BJ (cell line): ENCODE measurements around the gene PAXIP1. TPM values are rescaled to one million over a fixed set of nuclear protein-coding genes. Genes with fewer than 3 reads are reported as not detected.

Experiments used
- CTCF ChIA-PET: fragments of 350-600 bp; formaldehyde crosslinking; extraction: SDS; loops from one replicate; lab custom pipeline; 2021; ENCODE audit warnings: antibody characterized with exemption, inconsistent platforms; lab: Yijun Ruan, JAX
- POLR2A ChIA-PET: fragments of 300-600 bp; sonication (Branson Sonifier 250); formaldehyde crosslinking; extraction: SDS; loops from one replicate; lab custom pipeline; 2021; ENCODE audit warnings: antibody characterized with exemption; lab: Charles Lee
- DNase-seq: peaks from one replicate; pipeline ENCODE4 v3.0.0-alpha.2; 2011; ENCODE audit warnings: low read depth
- H3K27me3 ChIP-seq: 2 replicates; pipeline ENCODE4 v1.6.0; 2011; ENCODE audit warnings: low read length; ENCODE audit not compliant: control insufficient read depth, insufficient read depth
- H3K36me3 ChIP-seq: 2 replicates; pipeline ENCODE4 v1.5.1; 2011; ENCODE audit warnings: low read length; ENCODE audit not compliant: control insufficient read depth, insufficient read depth
- H3K4me3 ChIP-seq: 2 replicates; pipeline ENCODE4 v1.5.1; 2011; ENCODE audit warnings: low read depth, mild to moderate bottlenecking, control low read depth, low read length
- polyA plus RNA-seq: library from polyadenylated mRNA; depleted of rRNA; stranded (reverse); fragments of >200 nt; gene quantifications from 2 replicates; pipeline ENCODE4 v1.2.3, GENCODE V29; 2011
- TF ChIP-seq, protein P1 (sequence below): IDR thresholded peaks from 2 replicates; pipeline ENCODE4 v1.5.1; 2011; ENCODE audit warnings: low read depth, mild to moderate bottlenecking, control low read depth, inconsistent platforms, low read length, moderate library complexity; ENCODE audit not compliant: insufficient read depth

PAXIP1 gene
- polyA plus RNA-seq, 1 experiment = 4.6 TPM

DNA sequence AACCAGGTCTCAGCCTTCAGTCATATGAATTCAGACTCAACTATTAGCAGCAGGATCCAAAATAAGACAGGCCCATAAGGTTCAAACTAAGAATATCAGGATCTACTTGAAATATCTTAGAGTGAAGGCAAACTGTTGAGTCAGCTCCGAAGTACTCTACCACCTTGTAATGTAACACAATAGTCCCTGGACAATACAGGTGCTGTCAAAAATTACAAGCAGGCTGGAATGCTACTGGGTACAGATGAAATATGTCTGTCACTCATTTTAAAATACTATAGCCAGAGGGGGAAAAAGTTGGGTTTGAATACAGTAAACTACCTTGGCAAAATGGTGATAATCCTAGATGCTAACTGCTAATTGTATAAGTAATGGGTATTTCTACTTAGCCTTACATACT lies 6.8 kb downstream of the PAXIP1 start:
- TF ChIP-seq, protein P1, sequence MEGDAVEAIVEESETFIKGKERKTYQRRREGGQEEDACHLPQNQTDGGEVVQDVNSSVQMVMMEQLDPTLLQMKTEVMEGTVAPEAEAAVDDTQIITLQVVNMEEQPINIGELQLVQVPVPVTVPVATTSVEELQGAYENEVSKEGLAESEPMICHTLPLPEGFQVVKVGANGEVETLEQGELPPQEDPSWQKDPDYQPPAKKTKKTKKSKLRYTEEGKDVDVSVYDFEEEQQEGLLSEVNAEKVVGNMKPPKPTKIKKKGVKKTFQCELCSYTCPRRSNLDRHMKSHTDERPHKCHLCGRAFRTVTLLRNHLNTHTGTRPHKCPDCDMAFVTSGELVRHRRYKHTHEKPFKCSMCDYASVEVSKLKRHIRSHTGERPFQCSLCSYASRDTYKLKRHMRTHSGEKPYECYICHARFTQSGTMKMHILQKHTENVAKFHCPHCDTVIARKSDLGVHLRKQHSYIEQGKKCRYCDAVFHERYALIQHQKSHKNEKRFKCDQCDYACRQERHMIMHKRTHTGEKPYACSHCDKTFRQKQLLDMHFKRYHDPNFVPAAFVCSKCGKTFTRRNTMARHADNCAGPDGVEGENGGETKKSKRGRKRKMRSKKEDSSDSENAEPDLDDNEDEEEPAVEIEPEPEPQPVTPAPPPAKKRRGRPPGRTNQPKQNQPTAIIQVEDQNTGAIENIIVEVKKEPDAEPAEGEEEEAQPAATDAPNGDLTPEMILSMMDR = no peak
- no peaks in the 10 kb centered on the region for H3K27me3 ChIP-seq

DNA sequence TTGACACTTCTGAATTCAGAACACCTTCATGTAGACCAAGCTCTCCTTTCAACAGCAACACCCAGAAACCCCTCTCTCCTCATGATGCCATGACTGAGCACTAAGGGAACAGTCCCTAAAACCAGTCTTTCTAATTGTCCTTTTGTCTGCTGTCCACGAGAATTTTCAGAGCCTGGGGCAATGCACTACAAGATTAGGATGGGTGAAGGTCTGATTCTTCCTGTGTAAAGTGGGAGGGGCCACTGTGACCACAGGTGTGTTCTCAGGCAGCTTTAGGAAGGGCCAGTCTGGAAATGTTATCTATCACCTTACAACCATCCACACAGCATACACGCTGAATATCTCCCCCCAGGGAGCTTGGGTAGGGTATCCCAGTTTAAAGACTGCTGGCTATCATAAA lies 7.9 kb downstream of the PAXIP1 start:
- CTCF ChIA-PET = interaction anchor here (1.4 to 1.5 kb wide), 2 partner anchors 18 to 43 kb away, joined by 3 to 7 read pairs; no protein-coding TSS in a partner anchor
- no peak overlapping the region for H3K4me3 ChIP-seq
- no peaks in the 10 kb centered on the region for H3K27me3 ChIP-seq
- POLR2A ChIA-PET = no interaction called here
- H3K36me3 ChIP-seq = peaks cover 8% of the 10 kb centered on the region
- DNase-seq = no peak
- TF ChIP-seq, protein P1 = no peak

More for the DNA sequence above, 6.8 kb downstream of the PAXIP1 start:
- DNase-seq = no peak
- ChIA-PET CTCF (interaction anchor here (1.5 kb wide), 1 partner anchor 44 kb away, joined by 7 read pairs; no protein-coding TSS in a partner anchor), POLR2A (no interaction called here)
- Histone ChIP-seq H3K36me3 (peaks cover 8% of the 10 kb centered on the region), H3K4me3 (no peak overlapping the region)

DNA sequence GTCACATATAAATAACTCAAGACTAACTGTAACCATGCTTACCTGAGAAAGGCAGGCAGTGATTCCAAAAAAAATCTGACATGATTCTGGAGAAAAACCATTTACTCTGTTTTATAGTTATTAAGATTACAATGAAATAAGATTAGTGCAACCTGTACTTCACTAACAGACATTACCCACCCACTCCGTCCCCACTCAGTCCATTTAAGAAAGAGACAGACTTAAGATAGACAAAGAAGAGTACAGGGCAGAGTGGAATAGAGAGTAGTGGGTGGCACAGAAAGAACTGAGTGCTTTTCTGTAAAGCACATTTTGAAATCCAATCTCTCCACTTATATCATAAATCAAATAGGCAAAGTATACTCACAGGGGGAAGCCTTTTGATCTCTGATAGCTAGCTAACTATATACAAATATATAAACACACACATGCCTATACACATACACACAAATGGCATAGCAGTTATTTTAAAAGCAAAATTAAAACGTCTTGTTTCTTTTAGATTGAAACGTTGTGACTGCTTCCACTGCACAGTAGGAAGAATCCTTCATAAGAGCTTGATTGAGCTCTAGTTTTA lies 11.9 kb downstream of the PAXIP1 start:
- TF ChIP-seq, protein P1 = no peak
- DNase-seq = no peak
- ChIA-PET POLR2A (no interaction called here), CTCF (interaction anchor here (1.2 to 2.2 kb wide), 2 partner anchors 18 to 38 kb away, joined by 3 to 7 read pairs; no protein-coding TSS in a partner anchor)
- H3K4me3 ChIP-seq = no peak overlapping the region
- no peaks in the 10 kb centered on the region for H3K27me3 ChIP-seq
- H3K36me3 ChIP-seq = peaks cover 2% of the 10 kb centered on the region; the same call in 1 of the 2 replicates

DNA sequence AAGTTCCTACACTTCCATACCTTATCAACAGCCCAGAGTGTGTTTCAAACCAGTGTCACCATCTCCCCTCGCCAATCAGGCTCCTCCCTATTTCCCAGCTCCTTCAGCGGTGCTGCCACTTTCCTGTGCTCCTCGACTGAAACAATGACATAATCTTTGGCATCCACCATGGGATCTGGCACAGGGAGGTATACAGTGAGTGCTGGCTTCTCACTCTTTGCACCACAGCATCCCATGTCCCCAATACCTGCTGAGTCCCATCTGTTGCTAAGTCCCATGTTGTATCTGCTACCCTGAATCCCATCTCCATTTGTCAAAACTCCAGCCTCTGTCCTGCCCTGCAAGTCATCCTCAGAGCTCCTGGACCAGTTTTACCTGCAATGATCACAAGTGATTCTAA lies 15.4 kb downstream of the PAXIP1 start:
- Histone ChIP-seq H3K4me3 (no peak overlapping the region), H3K27me3 (no peaks in the 10 kb centered on the region), H3K36me3 (peaks cover 2% of the 10 kb centered on the region; the same call in 1 of the 2 replicates)
- DNase-seq = no peak
- POLR2A ChIA-PET = no interaction called here
- TF ChIP-seq, protein P1 = no peak
- CTCF ChIA-PET = interaction anchor here (1.2 kb wide), 1 partner anchor 34 kb away, joined by 3 read pairs; no protein-coding TSS in a partner anchor

DNA sequence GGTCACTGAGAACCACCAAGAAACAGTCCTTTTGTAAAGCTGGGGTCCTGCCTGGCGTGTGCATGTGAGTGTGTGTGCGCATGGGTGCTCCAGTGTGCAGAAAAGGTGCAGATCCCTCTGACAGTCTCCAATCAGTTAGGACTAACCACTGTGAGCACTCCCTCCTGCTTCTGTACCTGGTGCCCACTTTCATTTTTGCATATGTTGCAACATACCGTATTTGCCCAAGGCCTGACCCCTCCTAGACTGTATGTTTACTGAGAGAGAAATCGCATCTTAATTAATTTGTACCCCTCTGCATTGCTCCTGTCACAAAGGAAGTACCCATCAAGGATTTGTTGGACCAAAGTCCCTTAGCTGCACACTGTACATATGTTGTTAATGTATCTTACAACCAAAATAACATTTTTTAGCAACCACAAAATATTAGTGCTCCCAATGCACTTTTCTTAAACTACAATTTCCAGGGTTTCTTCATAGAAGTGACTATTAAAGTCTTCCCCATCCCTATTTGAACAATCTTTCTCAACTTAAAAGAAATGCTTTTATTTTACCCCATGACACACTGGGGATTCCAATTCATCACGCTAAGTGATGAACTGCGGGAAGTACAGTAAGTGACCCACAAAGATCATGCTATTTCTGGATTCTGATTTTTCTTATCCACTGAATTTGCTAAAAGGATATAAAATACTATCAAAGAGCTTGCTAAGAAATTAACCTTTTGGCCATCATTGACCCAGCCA lies 16.6 kb downstream of the PAXIP1 start:
- Histone ChIP-seq H3K27me3 (no peaks in the 10 kb centered on the region), H3K4me3 (no peak overlapping the region), H3K36me3 (peaks cover 2% of the 10 kb centered on the region; the same call in 1 of the 2 replicates)
- POLR2A ChIA-PET = no interaction called here
- no peak for DNase-seq
- TF ChIP-seq, protein P1 = no peak
- CTCF ChIA-PET = no interaction called here
